ENCODE data around the gene RXFP4. TPM values are rescaled to one million over a fixed set of nuclear protein-coding genes. Genes with fewer than 3 reads are reported as not detected.

Gene RXFP4
- total RNA-seq, 1 donor from 2014 or later: not detected

DNA sequence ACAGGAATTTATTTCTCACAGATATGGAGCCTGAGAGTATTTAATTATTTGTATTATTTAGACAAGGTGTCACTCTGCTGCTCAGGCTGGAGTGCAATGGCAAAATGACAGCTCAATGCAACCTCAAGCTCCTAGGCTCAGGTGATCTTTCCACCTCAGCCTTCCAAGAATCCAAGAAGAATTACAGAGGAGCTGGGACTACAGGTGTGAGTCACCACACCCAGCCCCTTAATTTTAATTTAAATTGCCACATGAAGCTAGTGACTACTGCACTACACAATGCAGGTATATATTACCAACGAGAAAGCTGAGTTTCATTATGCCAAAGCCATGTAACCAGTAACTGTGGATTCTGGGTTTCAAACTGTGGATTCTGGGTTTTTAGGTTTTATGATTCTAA, 9.4 kb upstream of the RXFP4 start:
- Mint-ChIP-seq H3K27ac (ENCODE audit: unreplicated experiment) (no peak overlapping the region), H3K9me3 (ENCODE audit: unreplicated experiment) (no peaks in the 10 kb centered on the region), H3K36me3 (ENCODE audit: low read depth, unreplicated experiment) (peaks cover 6% of the 10 kb centered on the region), H3K27me3 (ENCODE audit: low read depth, unreplicated experiment) (no peaks in the 10 kb centered on the region), H3K4me3 (ENCODE audit: unreplicated experiment) (no peak overlapping the region), H3K4me1 (ENCODE audit: low read depth, unreplicated experiment) (peaks cover 15% of the 10 kb centered on the region)
- Histone ChIP-seq H2AFZ (ENCODE audit: low read depth, low read length) (no peak overlapping the region), H3K9me3 (ENCODE audit: insufficient read depth, low read depth, low read length) (no peaks in the 10 kb centered on the region), H3K4me1 (ENCODE audit: insufficient read depth, low read length) (peaks cover 36% of the 10 kb centered on the region), H3K27ac (ENCODE audit: low read depth, low read length) (peak overlapping the region; percentile 7), H3K79me2 (ENCODE audit: insufficient read depth, low read length) (peaks cover 67% of the 10 kb centered on the region), H3K9ac (ENCODE audit: low read length) (peak overlapping the region; percentile 19), H3K4me2 (ENCODE audit: low read length) (peak overlapping the region; percentile 86), H3K4me3 (ENCODE audit: insufficient read depth, low read depth, low read length) (peak overlapping the region; percentile 80), H4K20me1 (ENCODE audit: insufficient read depth, low read length) (peaks cover 52% of the 10 kb centered on the region), H3K27me3 (ENCODE audit: insufficient read depth, low read length) (no peaks in the 10 kb centered on the region), H3K36me3 (ENCODE audit: insufficient read depth, low read length) (peaks cover 40% of the 10 kb centered on the region)
- TF ChIP-seq, protein P1, sequence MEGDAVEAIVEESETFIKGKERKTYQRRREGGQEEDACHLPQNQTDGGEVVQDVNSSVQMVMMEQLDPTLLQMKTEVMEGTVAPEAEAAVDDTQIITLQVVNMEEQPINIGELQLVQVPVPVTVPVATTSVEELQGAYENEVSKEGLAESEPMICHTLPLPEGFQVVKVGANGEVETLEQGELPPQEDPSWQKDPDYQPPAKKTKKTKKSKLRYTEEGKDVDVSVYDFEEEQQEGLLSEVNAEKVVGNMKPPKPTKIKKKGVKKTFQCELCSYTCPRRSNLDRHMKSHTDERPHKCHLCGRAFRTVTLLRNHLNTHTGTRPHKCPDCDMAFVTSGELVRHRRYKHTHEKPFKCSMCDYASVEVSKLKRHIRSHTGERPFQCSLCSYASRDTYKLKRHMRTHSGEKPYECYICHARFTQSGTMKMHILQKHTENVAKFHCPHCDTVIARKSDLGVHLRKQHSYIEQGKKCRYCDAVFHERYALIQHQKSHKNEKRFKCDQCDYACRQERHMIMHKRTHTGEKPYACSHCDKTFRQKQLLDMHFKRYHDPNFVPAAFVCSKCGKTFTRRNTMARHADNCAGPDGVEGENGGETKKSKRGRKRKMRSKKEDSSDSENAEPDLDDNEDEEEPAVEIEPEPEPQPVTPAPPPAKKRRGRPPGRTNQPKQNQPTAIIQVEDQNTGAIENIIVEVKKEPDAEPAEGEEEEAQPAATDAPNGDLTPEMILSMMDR (IDR thresholded peaks at IDR 0.05; ENCODE audit: insufficient read depth, low read depth, low read length): no peak
- no peak for TF ChIP-seq EZH2 (IDR thresholded peaks at IDR 0.05; ENCODE audit: insufficient read depth, low read length)
- FAIRE-seq (no peak), DNase-seq (ENCODE audit: low read depth) (no peak)

DNA sequence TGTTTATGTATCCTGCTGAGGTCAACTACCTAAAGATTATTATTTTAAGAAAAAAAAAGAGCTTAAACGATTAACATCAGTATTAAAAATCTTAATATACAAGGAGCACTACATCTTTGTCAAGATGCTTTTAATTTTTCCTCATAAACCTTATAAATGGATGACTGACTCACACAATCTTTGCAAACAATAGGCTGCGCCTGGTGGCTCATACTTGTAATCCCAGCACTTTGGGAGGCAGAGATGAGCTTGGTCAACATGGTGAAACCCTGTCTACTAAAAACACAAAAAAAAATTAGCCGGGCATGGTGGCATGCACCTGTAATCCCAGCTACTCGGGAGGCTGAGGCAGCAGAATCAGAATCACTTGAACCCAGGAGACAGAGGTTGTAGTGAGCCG, 9.0 kb upstream of the RXFP4 start:
- Histone ChIP-seq H3K27me3 (ENCODE audit: insufficient read depth, low read length) (no peaks in the 10 kb centered on the region), H3K9ac (ENCODE audit: low read length) (peak overlapping the region; percentile 99), H3K4me2 (ENCODE audit: low read length) (peak overlapping the region; percentile 86), H2AFZ (ENCODE audit: low read depth, low read length) (no peak overlapping the region), H3K27ac (ENCODE audit: low read depth, low read length) (peak overlapping the region; percentile 7), H3K4me3 (ENCODE audit: insufficient read depth, low read depth, low read length) (peak overlapping the region; percentile 80), H3K4me1 (ENCODE audit: insufficient read depth, low read length) (peaks cover 36% of the 10 kb centered on the region), H3K9me3 (ENCODE audit: insufficient read depth, low read depth, low read length) (no peaks in the 10 kb centered on the region), H4K20me1 (ENCODE audit: insufficient read depth, low read length) (peaks cover 48% of the 10 kb centered on the region), H3K36me3 (ENCODE audit: insufficient read depth, low read length) (peaks cover 37% of the 10 kb centered on the region), H3K79me2 (ENCODE audit: insufficient read depth, low read length) (peaks cover 63% of the 10 kb centered on the region)
- FAIRE-seq: no peak
- Mint-ChIP-seq H3K9me3 (ENCODE audit: unreplicated experiment) (no peaks in the 10 kb centered on the region), H3K27ac (ENCODE audit: unreplicated experiment) (no peak overlapping the region), H3K4me3 (ENCODE audit: unreplicated experiment) (no peak overlapping the region), H3K27me3 (ENCODE audit: low read depth, unreplicated experiment) (no peaks in the 10 kb centered on the region), H3K4me1 (ENCODE audit: low read depth, unreplicated experiment) (peaks cover 15% of the 10 kb centered on the region), H3K36me3 (ENCODE audit: low read depth, unreplicated experiment) (peaks cover 5% of the 10 kb centered on the region)
- TF ChIP-seq EZH2 (IDR thresholded peaks at IDR 0.05; ENCODE audit: insufficient read depth, low read length): no peak
- TF ChIP-seq, protein P1 (IDR thresholded peaks at IDR 0.05; ENCODE audit: insufficient read depth, low read depth, low read length): no peak
- no peak for DNase-seq (ENCODE audit: low read depth)

DNA sequence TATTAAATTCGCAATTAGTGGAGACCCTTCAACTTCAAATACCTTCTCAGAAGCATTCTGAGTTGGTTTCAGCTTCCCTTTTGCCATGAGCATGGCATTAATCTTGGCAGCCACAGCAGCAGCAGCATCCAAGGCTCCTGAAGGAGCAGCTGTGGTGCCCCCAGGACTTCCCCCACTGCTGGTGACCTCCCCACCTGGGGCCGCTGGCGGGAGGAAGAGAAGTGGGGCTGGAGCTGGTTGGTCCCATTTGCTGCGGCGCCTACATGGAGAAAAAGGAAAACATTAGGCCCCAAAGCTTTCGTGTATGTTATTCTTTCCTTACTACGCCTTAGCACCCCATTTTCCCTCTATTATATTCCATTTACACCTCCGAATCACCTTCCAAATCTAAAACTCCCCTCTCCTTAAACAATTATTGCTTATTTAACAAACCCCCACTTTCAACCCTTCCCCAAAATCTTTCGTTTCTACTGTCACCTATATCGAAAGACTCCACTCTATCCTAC, 7.8 kb upstream of the RXFP4 start:
- FAIRE-seq (no peak), DNase-seq (ENCODE audit: low read depth) (no peak)
- no peak overlapping the region for H3K27ac Mint-ChIP-seq (ENCODE audit: unreplicated experiment)
- TF ChIP-seq, protein P1 (IDR thresholded peaks at IDR 0.05; ENCODE audit: insufficient read depth, low read depth, low read length): no peak
- TF ChIP-seq EZH2 (IDR thresholded peaks at IDR 0.05; ENCODE audit: insufficient read depth, low read length): no peak
- no peak overlapping the region for H2AFZ ChIP-seq (ENCODE audit: low read depth, low read length)
- H3K36me3 Mint-ChIP-seq (ENCODE audit: low read depth, unreplicated experiment): peaks cover 5% of the 10 kb centered on the region
- peak overlapping the region; percentile 86 for H3K4me2 ChIP-seq (ENCODE audit: low read length)
- no peak overlapping the region for H3K4me3 Mint-ChIP-seq (ENCODE audit: unreplicated experiment)
- peaks cover 29% of the 10 kb centered on the region for H3K36me3 ChIP-seq (ENCODE audit: insufficient read depth, low read length)
- no peaks in the 10 kb centered on the region for H3K27me3 Mint-ChIP-seq (ENCODE audit: low read depth, unreplicated experiment)
- peaks cover 41% of the 10 kb centered on the region for H3K4me1 ChIP-seq (ENCODE audit: insufficient read depth, low read length)
- H4K20me1 ChIP-seq (ENCODE audit: insufficient read depth, low read length): peaks cover 42% of the 10 kb centered on the region
- H3K79me2 ChIP-seq (ENCODE audit: insufficient read depth, low read length): peaks cover 54% of the 10 kb centered on the region
- no peaks in the 10 kb centered on the region for H3K9me3 Mint-ChIP-seq (ENCODE audit: unreplicated experiment)
- peaks cover 15% of the 10 kb centered on the region for H3K4me1 Mint-ChIP-seq (ENCODE audit: low read depth, unreplicated experiment)
- H3K9me3 ChIP-seq (ENCODE audit: insufficient read depth, low read depth, low read length): no peaks in the 10 kb centered on the region
- H3K4me3 ChIP-seq (ENCODE audit: insufficient read depth, low read depth, low read length): peak overlapping the region; percentile 80
- peak overlapping the region; percentile 99 for H3K9ac ChIP-seq (ENCODE audit: low read length)
- H3K27ac ChIP-seq (ENCODE audit: low read depth, low read length): peak overlapping the region; percentile 93
- no peaks in the 10 kb centered on the region for H3K27me3 ChIP-seq (ENCODE audit: insufficient read depth, low read length)

All from astrocyte (in vitro differentiated cells and primary cell).